Esophagus muscularis mucosa (tissue), 4 donors: Measurements from ENCODE around the gene ARHGAP15.

Experiments
- CTCF ChIP-seq, 3 experiments: fragments of 200-600 bp in 2 of 3; fragments of 450-650 bp in 1 of 3; sonication (generic) in 2 of 3; IDR thresholded peaks; one replicate each; pipeline ENCODE4 v1.5.1; 2017 to 2019; ENCODE audit warnings: antibody characterized with exemption in 3 of 3, mild to moderate bottlenecking in 2 of 3, moderate library complexity in 1 of 3
- EP300 ChIP-seq: sonication (generic); formaldehyde crosslinking; IDR thresholded peaks from one replicate; pipeline ENCODE4 v1.6.1; 2017; ENCODE audit warnings: antibody characterized with exemption
- POLR2A ChIP-seq: fragments of 450-650 bp; IDR thresholded peaks from one replicate; pipeline ENCODE4 v1.6.1; 2017; ENCODE audit warnings: antibody characterized with exemption, moderate library complexity, mild to moderate bottlenecking, low read depth
- POLR2AphosphoS5 ChIP-seq, 2 donors: sonication (generic); formaldehyde crosslinking; IDR thresholded peaks; one replicate each; pipeline ENCODE4 v1.6.1; 2017; ENCODE audit warnings: antibody characterized with exemption in 2 of 2

- TF ChIP-seq CTCF (IDR thresholded peaks at IDR 0.05) (no peak), POLR2A (no peak), POLR2AphosphoS5 (IDR thresholded peaks at IDR 0.05) (no peak), EP300 (no peak)
These were observed 581.7 kb downstream of the ARHGAP15 start for GRCh38 chr2:143710879-143711278.
